Stimulated activated CD8-positive, alpha-beta memory T cell treated with anti-CD3 and anti-CD28 coated beads, Interleukin-15, amount 100 ng/mL, for 24 hours (primary cell): ENCODE results near the gene TMTC4.
"Not testable (repeated sequence)": the region's sequence is repeated elsewhere in the genome, so short reads cannot be mapped to it uniquely, and the experiment has no call there.

Experiments
- DNase-seq: peaks from one replicate; pipeline ENCODE4 v3.0.0-alpha.2; 2020; ENCODE audit warnings: low read depth

The TMTC4 gene

GRCh38 chr13:100674572-100674871 lies at the start of gene TMTC4:
Gene TMTC4 (minus strand): TSS chr13:100674795. CDS start chr13:100670362, 4,433 bp downstream.
- DNase-seq = no peak

GRCh38 chr13:100722517-100722916 lies 47.9 kb upstream of the TMTC4 start:
- no peak for DNase-seq

GRCh38 chr13:100721885-100722512 lies 47.4 kb upstream of the TMTC4 start:
- DNase-seq = peak; percentile 20

- no peak for DNase-seq
Measured at GRCh38 chr13:100715604-100716003, 41.0 kb upstream of the TMTC4 start.

GRCh38 chr13:100714478-100714877 lies 39.9 kb upstream of the TMTC4 start:
- no peak for DNase-seq

GRCh38 chr13:100710176-100710575 lies 35.6 kb upstream of the TMTC4 start:
- DNase-seq = no peak

GRCh38 chr13:100707818-100708740 lies 33.5 kb upstream of the TMTC4 start:
- DNase-seq = no peak

GRCh38 chr13:100698331-100698730 lies 23.7 kb upstream of the TMTC4 start:
- DNase-seq = not testable (repeated sequence)

GRCh38 chr13:100695509-100695773 lies 20.8 kb upstream of the TMTC4 start:
- DNase-seq = no peak

- DNase-seq = no peak
Measured at GRCh38 chr13:100694722-100695508, 20.3 kb upstream of the TMTC4 start.

- no peak for DNase-seq
Measured at GRCh38 chr13:100689191-100689590, 14.6 kb upstream of the TMTC4 start.

GRCh38 chr13:100680131-100680530 lies 5.5 kb upstream of the TMTC4 start:
- no peak for DNase-seq

- DNase-seq = not testable (repeated sequence)
Measured at GRCh38 chr13:100677128-100677527, 2.5 kb upstream of the TMTC4 start.

- no peak for DNase-seq
Measured at GRCh38 chr13:100675661-100676129, 1.1 kb upstream of the TMTC4 start.

- peak; percentile 98 for DNase-seq
Measured at GRCh38 chr13:100674872-100675660, 471 bp upstream of the TMTC4 start.

GRCh38 chr13:100673713-100674571 lies 653 bp downstream of the TMTC4 start:
- DNase-seq = peak; percentile 3

GRCh38 chr13:100673376-100673712 lies 1.3 kb downstream of the TMTC4 start:
- DNase-seq = no peak

- no peak for DNase-seq
Measured at GRCh38 chr13:100671389-100672182, 3.0 kb downstream of the TMTC4 start.

- no peak for DNase-seq
Measured at GRCh38 chr13:100668408-100668807, 6.2 kb downstream of the TMTC4 start.

GRCh38 chr13:100667894-100668293 lies 6.7 kb downstream of the TMTC4 start:
- DNase-seq = no peak
